Measurements from ENCODE around the gene CDH15.

CDH15 gene

GRCh38 chr16:89201439-89202377, 30.2 kb downstream of the CDH15 start:
- Histone ChIP-seq H3K4me3 (ENCODE audit: low read length) (peak overlapping the region; percentile 24), H3K9me3 (ENCODE audit: control insufficient read depth, low read depth, low read length) (no peaks in the 10 kb centered on the region), H3K36me3 (ENCODE audit: control insufficient read depth, low read depth, low read length) (no peaks in the 10 kb centered on the region), H3K4me1 (ENCODE audit: control insufficient read depth, low read depth, low read length) (no peaks in the 10 kb centered on the region), H3K9ac (ENCODE audit: low read length) (no peak overlapping the region), H3K27me3 (ENCODE audit: control insufficient read depth, insufficient read depth, low read length) (peaks cover 52% of the 10 kb centered on the region), H3K27ac (ENCODE audit: low read length) (no peak overlapping the region)

- Histone ChIP-seq H3K27ac (ENCODE audit: low read length) (no peak overlapping the region), H3K9ac (ENCODE audit: low read length) (no peak overlapping the region), H3K27me3 (ENCODE audit: control insufficient read depth, insufficient read depth, low read length) (peaks cover 52% of the 10 kb centered on the region), H3K9me3 (ENCODE audit: control insufficient read depth, low read depth, low read length) (no peaks in the 10 kb centered on the region), H3K36me3 (ENCODE audit: control insufficient read depth, low read depth, low read length) (no peaks in the 10 kb centered on the region), H3K4me3 (ENCODE audit: low read length) (peak overlapping the region; percentile 22), H3K4me1 (ENCODE audit: control insufficient read depth, low read depth, low read length) (no peaks in the 10 kb centered on the region)
Observed at GRCh38 chr16:89202422-89203215, 31.1 kb downstream of the CDH15 start.

- Histone ChIP-seq H3K27me3 (ENCODE audit: control insufficient read depth, insufficient read depth, low read length) (peaks cover 19% of the 10 kb centered on the region), H3K9me3 (ENCODE audit: control insufficient read depth, low read depth, low read length) (no peaks in the 10 kb centered on the region), H3K9ac (ENCODE audit: low read length) (no peak overlapping the region), H3K36me3 (ENCODE audit: control insufficient read depth, low read depth, low read length) (no peaks in the 10 kb centered on the region), H3K4me3 (ENCODE audit: low read length) (no peak overlapping the region), H3K27ac (ENCODE audit: low read length) (no peak overlapping the region), H3K4me1 (ENCODE audit: control insufficient read depth, low read depth, low read length) (no peaks in the 10 kb centered on the region)
Observed at GRCh38 chr16:89207993-89208392, 36.4 kb downstream of the CDH15 start.

- Histone ChIP-seq H3K36me3 (ENCODE audit: control insufficient read depth, low read depth, low read length) (no peaks in the 10 kb centered on the region), H3K27me3 (ENCODE audit: control insufficient read depth, insufficient read depth, low read length) (peaks cover 3% of the 10 kb centered on the region)
Observed at GRCh38 chr16:89209522-89210044, 38.0 kb downstream of the CDH15 start.

GRCh38 chr16:89210165-89210903, 38.8 kb downstream of the CDH15 start:
- Histone ChIP-seq H3K9ac (ENCODE audit: low read length) (no peak overlapping the region), H3K27me3 (ENCODE audit: control insufficient read depth, insufficient read depth, low read length) (no peaks in the 10 kb centered on the region), H3K4me1 (ENCODE audit: control insufficient read depth, low read depth, low read length) (no peaks in the 10 kb centered on the region), H3K9me3 (ENCODE audit: control insufficient read depth, low read depth, low read length) (no peaks in the 10 kb centered on the region), H3K27ac (ENCODE audit: low read length) (no peak overlapping the region), H3K36me3 (ENCODE audit: control insufficient read depth, low read depth, low read length) (no peaks in the 10 kb centered on the region), H3K4me3 (ENCODE audit: low read length) (no peak overlapping the region)

More at GRCh38 chr16:89209522-89210044, 38.0 kb downstream of the CDH15 start:
- Histone ChIP-seq H3K9me3 (ENCODE audit: control insufficient read depth, low read depth, low read length) (no peaks in the 10 kb centered on the region), H3K9ac (ENCODE audit: low read length) (no peak overlapping the region), H3K4me1 (ENCODE audit: control insufficient read depth, low read depth, low read length) (no peaks in the 10 kb centered on the region), H3K4me3 (ENCODE audit: low read length) (no peak overlapping the region), H3K27ac (ENCODE audit: low read length) (no peak overlapping the region)

- H3K9ac ChIP-seq (ENCODE audit: low read length): no peak overlapping the region
- H3K36me3 ChIP-seq (ENCODE audit: control insufficient read depth, low read depth, low read length): no peaks in the 10 kb centered on the region
- no peak overlapping the region for H3K27ac ChIP-seq (ENCODE audit: low read length)
- no peaks in the 10 kb centered on the region for H3K4me1 ChIP-seq (ENCODE audit: control insufficient read depth, low read depth, low read length)
- no peaks in the 10 kb centered on the region for H3K27me3 ChIP-seq (ENCODE audit: control insufficient read depth, insufficient read depth, low read length)
- H3K4me3 ChIP-seq (ENCODE audit: low read length): no peak overlapping the region
- H3K9me3 ChIP-seq (ENCODE audit: control insufficient read depth, low read depth, low read length): no peaks in the 10 kb centered on the region
Observed at GRCh38 chr16:89210904-89211515, 39.5 kb downstream of the CDH15 start.

GRCh38 chr16:89216315-89217137, 45.0 kb downstream of the CDH15 start:
- H3K9ac ChIP-seq (ENCODE audit: low read length): peak overlapping the region; percentile 59
- H3K27me3 ChIP-seq (ENCODE audit: control insufficient read depth, insufficient read depth, low read length): no peaks in the 10 kb centered on the region
- no peaks in the 10 kb centered on the region for H3K36me3 ChIP-seq (ENCODE audit: control insufficient read depth, low read depth, low read length)
- no peak overlapping the region for H3K27ac ChIP-seq (ENCODE audit: low read length)
- H3K4me1 ChIP-seq (ENCODE audit: control insufficient read depth, low read depth, low read length): peaks cover 5% of the 10 kb centered on the region
- H3K4me3 ChIP-seq (ENCODE audit: low read length): peak overlapping the region; percentile 72
- no peaks in the 10 kb centered on the region for H3K9me3 ChIP-seq (ENCODE audit: control insufficient read depth, low read depth, low read length)

- Histone ChIP-seq H3K4me3 (ENCODE audit: low read length) (peak overlapping the region; percentile 72), H3K36me3 (ENCODE audit: control insufficient read depth, low read depth, low read length) (peaks cover 2% of the 10 kb centered on the region), H3K9ac (ENCODE audit: low read length) (peak overlapping the region; percentile 59), H3K27ac (ENCODE audit: low read length) (no peak overlapping the region), H3K27me3 (ENCODE audit: control insufficient read depth, insufficient read depth, low read length) (no peaks in the 10 kb centered on the region), H3K9me3 (ENCODE audit: control insufficient read depth, low read depth, low read length) (no peaks in the 10 kb centered on the region), H3K4me1 (ENCODE audit: control insufficient read depth, low read depth, low read length) (peaks cover 5% of the 10 kb centered on the region)
Observed at GRCh38 chr16:89217138-89217387, 45.5 kb downstream of the CDH15 start.

GRCh38 chr16:89217388-89218191, 46.0 kb downstream of the CDH15 start, which contains the start of gene ZNF778:
Gene ZNF778, plus strand, starts transcription at chr16:89217703. Its CDS starts 3,425 bp downstream, at chr16:89221128.
- peak within 1 kb of the TSS; percentile 59 for H3K9ac ChIP-seq (ENCODE audit: low read length)
- H3K36me3 ChIP-seq (ENCODE audit: control insufficient read depth, low read depth, low read length): peaks cover 6% of the 10 kb centered on the region
- H3K27ac ChIP-seq (ENCODE audit: low read length): no peak within 1 kb of the TSS
- H3K27me3 ChIP-seq (ENCODE audit: control insufficient read depth, insufficient read depth, low read length): no peaks in the 10 kb centered on the region
- H3K4me1 ChIP-seq (ENCODE audit: control insufficient read depth, low read depth, low read length): peaks cover 5% of the 10 kb centered on the region
- peak within 1 kb of the TSS; percentile 72 for H3K4me3 ChIP-seq (ENCODE audit: low read length)
- no peaks in the 10 kb centered on the region for H3K9me3 ChIP-seq (ENCODE audit: control insufficient read depth, low read depth, low read length)

- Histone ChIP-seq H3K9me3 (ENCODE audit: control insufficient read depth, low read depth, low read length) (no peaks in the 10 kb centered on the region), H3K4me3 (ENCODE audit: low read length) (no peak overlapping the region), H3K27me3 (ENCODE audit: control insufficient read depth, insufficient read depth, low read length) (no peaks in the 10 kb centered on the region), H3K4me1 (ENCODE audit: control insufficient read depth, low read depth, low read length) (peaks cover 5% of the 10 kb centered on the region), H3K9ac (ENCODE audit: low read length) (no peak overlapping the region), H3K36me3 (ENCODE audit: control insufficient read depth, low read depth, low read length) (peaks cover 14% of the 10 kb centered on the region), H3K27ac (ENCODE audit: low read length) (no peak overlapping the region)
Observed at GRCh38 chr16:89219365-89219764, 47.8 kb downstream of the CDH15 start.

Data from iPS-18a (cell line).